Tongue (tissue), 2 donors: ENCODE measurements around the gene ANKLE1. TPM values are rescaled to one million over a fixed set of nuclear protein-coding genes. Genes with fewer than 3 reads are reported as not detected.

Source experiments
- DNase-seq: peaks from one replicate; pipeline ENCODE4 v3.0.0-alpha.2; 2015
- total RNA-seq: library from RNA; depleted of rRNA; stranded (reverse); fragments of >200 nt; gene quantifications from one replicate; pipeline ENCODE4 v1.2.3, GENCODE V29; 2014

Gene ANKLE1
- total RNA-seq, 1 donor from 2014 or later: 0.62 TPM

DNA sequence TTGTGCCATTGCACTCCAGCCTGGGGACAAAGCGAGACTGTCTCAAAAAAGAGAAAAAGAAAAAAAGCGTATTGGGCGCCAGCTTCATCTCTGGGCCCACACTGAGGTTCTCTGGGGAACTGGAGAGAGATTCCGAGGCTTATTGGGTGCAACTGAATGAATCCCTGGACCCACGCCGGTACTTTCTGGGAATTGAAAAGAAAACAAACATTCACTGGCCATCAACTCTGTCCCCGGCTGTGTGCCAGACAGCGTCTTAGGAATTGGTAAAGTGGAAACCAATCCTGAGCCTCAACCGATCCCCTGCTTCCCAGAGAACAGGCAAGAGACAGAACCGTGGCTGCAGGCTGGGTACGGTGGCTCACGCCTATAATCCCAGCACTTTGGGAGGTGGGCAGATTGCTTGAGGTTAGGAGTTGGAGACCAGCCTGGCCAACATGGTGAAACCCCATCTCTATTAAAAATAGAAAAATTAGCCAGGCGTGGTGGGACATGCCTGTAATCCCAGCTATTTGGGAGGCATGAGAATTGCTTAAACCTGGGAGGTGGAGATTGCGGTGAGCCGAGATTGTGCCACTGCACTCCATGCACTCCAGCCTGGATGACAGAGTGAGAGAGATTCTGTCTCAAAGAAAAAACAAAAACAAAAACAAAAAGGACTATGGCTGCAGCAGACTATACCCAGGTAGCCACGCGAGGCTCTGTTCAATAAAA is 44.3 kb downstream of the ANKLE1 start:
- DNase-seq: no peak

DNA sequence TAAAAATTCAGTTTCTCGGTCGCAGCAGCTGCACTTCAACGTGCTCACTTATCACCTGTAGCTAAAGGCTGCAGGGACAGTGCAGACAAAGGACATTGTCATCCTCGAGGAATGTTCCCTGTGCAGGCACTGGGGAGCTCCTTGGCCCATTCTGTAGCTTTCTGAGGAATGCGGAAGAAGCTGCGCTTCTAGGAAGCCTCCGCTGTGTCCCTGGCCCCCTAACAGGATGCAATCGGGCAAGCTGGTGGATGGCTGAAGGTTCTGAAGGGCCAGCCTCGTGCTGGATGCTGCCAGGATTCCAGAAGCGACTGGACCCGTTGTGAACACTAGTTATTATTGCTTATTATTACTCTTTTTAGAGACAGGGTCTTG is 44.9 kb downstream of the ANKLE1 start:
- DNase-seq: no peak

DNA sequence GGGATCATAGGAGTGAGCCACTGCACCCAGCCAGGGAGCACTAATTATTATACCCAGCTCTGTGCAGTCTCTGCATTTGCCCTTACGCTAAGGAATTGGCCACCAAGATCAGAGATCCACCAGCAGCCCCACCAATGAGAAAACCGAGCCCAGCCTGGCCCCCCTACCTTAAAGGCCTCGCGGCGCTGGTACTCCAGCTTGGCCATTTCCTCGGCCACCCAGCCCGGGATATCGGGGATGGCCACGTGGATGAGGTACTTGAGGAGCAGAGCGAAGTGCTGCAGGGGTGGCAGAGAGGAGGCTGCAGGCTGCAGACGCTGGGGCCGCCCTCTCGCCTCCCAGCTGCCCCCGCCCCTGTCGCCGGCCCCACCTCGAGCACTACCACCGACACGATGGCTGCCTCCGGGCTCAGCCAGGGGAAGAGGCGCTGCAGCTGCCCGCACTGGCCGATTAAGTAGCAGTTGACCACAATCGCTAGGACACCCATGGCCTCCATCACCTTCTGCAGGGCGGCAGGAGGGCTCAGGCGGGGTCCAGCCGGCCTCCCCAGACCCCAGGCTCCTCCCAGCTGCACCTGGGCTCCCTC is 45.5 kb downstream of the ANKLE1 start:
- no peak for DNase-seq

DNA sequence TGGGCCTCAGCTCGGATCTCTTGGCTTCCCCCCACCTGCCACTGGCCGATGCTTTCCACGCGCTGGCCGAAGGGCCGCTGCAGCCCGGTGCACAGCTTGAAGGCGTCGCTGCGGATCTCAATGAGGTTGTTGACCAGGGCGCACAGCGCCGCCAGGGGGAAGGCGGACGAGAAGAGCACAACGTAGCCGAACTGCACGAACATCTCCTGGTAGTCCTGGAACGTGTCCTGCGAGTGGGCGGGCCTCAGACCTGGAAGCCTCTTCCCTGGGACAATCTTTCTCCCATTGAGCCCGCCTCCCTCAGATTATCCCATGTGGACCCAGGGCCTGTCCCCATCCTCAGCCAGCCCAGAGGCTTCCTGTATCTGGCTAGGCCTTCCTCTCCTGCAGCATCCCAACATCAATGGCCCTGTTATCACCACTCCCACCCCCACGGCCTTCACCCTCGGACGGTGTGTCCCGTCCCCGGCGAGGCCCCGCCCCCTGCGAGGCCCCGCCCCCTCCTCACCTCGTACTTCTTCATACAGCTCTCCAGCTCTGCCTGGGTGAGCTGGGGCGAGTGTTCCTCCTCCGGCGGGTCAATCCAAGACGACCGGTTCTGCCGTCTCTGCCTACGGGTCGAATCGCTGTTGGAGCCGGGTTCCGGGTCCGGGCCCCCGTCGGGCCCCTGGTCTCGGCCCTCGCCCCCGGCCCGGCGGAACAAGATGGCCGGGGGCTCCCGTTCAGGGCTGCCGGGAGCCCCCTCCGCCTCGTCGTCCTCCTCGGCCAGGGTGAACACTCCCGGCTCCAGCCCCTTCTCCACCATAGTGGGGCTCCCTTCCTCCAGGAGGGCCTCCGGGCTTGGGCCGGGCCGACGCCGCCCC is 46.2 kb downstream of the ANKLE1 start:
- peak; percentile 80 for DNase-seq

DNA sequence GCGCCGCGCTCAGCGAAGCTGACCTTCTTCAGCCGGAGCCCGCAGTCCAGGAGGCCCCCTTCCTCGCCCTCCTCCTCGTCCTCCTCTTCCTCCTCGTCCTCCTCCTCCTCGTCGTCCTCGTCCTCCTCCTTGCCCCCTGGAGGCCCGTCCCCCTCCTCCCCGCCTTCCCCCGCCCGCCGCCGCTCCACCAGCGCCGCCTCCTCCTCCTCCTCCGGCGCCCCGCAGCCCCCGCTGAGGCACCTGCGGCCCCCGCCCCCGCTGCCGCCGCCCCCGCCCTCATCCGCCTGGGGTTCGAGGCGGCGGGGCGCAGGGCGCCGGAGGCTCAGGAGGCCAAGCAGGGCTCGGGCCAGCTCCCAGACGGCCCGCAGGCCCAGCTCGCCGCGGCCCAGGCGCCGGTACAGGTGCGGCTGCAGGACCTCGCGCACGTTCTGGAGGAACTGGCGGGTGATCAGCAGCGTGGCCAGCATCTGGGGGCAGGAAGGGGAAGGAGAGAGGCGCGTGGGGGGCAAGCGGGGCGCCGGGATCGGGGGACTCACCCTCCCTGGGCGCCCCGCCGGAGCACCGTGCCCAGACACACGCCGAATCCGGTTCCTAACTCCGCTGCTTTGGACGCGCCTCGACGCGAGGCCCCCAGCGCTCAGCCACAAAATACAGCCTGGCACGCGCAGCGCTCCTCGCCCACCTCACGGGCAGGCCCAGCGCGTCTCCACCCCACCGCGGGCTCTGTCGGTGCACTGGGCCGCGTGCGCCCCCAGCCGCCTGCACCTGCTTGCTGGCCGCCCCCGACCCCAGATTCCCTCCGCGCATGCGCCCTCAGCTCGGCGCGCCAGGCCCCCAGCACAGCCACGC is 47.0 kb downstream of the ANKLE1 start:
- no peak for DNase-seq

DNA sequence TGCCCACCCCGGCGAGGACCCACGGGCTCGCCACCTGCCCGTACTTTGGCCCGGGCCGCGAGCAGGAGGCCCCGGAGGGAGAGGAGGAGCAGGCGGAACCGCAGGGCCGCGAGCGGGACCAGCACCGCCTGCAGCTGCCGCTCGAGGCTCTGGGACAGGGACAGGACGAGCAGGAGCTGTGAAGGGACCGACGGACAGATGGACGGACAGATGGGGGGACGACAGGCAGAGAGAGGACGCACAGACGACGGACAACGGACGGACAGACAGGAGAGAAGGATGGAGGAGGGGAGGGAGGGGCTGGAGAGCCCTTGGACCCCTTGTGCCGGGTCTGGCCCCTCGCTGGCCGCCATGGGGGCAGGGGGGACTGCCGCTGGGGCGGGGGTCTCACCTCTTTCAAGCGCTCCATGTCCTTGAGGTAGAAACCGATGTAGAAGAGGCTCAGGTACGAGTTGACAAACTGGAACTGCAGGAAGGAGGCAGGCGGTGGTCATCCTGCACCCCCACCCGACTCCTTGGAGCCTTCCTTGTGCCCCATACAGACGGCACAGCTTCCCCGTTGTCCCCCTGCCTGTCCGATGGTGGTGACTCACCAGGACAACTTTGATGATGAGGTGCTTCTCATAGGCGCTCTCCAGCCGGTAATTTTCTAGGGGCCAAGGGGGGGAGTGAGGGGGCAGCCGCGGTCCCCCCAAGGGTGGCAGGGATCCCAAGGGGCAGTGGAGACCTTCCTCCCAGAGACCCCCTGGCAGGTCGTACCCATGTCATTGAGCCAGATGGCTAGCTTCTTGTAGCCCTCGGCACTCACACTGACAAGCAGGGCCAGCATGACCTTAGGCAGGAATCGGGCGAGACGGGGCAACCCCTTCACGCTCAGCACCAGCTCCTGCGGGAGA is 47.9 kb downstream of the ANKLE1 start:
- DNase-seq: no peak

DNA sequence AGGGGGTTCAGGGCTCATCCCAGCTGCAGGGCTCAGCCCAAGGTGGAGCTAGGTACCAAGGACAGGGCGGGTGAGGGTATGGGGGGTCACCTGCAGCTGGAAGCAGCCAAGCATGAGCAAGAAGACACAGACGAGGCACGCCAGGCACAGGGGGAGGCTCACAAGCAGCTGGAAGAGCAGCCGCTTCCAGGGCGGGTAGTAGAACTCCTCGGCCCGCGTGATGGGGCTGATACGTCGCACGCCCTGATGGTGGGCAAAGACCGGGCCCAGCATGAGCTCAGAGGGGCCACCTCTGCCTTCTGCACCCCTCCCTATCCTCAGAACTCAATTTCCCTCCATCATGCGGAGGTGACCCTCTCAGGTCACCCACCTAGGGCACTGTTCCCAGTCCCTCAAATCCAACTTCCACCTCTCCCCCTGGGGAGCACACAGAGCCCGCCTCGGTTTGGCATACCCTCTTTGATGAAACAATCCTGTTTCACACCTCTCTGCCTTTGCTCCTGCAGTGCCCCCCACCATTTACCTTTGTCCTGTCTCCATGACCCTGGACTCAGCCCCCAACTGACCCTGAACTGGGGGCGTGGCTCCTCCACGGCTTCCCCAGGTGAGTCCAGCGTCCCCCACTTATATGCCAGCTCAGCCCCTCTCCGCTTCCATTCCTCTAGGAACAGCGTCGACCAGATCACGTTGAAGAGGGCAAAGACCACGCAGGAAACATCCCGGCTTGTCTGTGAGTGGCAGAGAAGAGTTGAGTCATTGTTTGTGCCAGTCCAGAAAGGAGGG is 48.8 kb downstream of the ANKLE1 start:
- no peak for DNase-seq

DNA sequence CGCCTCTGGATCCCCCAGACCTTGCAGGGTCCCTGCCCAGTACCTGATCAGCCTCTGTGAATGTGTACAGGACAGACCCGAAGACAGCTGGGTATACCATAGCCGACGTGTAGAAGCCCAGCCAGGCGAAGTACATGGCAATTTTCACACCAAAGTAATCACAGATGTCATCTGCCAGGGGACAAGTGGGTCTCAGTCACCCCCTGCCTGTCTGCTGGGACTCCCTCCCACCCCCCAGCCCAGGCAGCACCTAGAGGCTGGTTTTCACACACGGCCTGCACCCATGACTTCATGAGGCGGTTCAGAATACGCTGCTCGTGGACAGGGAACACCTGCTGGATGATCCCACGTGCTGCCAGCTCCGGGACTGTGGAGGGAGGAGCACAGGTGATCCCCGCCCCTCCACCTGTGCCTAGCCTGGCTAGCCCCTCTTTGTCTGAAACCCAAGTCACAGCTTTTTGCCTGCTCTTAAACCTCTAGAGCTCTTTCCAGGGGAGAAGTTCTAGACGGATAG is 49.4 kb downstream of the ANKLE1 start:
- DNase-seq: no peak

DNA sequence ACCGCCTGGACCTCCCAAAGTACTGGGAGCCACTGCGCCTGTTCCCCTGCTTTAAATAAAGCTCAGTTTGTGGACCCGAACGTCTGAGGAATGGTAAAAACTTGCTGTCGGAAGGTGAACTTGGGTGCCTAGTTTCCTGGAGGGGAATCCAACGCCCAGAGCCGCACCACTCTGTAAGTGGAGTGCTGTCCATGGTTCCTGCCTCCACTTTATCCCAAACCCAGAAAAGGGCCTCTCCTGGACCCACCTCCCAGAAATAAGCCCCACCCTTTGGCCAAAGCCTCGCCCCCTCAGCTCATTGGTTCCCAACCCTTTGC is 50.6 kb downstream of the ANKLE1 start:
- no peak for DNase-seq

DNA sequence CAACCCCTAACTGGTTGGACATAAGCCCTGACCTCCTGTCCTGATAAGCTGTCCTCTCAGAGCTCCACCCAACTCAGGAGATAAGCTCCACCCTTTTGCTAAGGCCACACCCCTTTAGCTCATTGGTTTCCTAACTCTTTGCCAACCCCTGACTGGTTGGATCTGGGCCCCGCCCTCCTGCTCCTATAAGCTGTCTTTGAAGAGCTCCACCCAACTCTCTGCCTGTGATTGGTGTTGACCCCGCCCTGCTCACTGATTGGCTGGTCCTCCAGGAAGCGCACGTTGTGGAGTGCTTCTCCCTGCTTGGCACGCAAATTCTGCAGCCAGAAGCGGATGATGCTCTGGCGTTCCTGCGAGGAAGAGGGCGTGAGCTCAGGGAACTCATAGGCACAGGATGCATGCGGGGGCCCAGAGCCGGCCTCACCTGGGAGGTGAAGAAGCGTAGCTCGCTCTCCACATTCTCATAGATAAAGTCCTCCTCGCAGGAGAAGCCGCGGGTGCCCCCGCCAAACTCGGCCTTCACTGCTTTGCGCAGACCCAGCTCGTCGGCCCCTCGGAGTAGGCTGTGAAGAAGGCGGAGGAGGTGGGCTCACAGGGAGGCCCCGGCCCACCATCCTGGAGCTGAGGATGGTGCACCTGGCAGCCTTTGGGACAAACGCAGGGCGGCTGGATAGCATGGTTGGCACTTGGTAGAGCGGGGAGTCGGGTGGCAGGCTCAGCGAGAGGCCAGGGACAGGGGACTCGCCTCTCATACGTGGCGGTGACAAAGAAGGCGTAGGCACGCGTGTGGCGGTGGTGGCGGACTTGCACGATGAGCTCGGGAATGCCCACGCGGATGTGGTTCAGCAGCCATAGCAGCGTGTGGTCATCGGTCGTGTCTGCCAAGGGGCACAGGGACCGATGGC is 51.2 kb downstream of the ANKLE1 start:
- DNase-seq: no peak

DNA sequence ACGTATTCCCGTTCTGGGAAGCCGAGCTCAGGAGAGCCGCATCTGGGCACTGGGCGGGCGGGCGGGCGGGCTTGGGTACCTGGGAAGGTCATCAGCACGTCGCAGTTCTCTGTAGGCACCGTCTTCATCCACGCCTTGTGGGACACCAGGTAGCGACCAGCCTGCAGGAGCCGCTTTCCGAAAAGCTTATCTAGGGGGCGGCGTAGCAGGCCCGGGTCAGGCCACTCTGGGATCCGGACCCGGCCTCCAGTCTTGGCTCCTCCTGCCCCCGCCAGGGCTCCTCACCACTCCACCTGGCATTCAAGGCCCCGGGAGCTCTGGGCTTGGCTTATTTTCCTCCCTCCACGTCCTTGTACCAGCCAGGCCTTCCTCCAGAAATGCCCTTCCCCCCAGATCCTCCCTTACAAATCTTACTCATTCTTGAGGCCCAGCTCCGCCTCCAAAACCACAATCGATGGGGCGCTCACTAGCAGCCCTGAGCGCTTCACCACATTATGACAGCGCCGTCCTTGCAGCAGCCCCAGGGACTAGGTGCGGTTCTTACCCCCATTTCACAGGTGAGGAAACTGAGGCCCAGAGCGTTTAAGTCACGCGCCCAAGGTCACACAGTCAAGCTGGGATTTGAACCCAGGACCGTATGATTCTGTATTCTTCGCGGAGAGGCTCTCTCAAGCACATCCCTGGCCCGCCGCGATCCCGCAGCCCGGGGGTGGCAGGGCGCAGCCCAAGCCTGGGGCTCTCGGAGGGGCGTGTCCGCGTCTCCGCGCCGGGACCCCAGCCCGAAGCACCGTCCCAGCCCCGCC is 52.1 kb downstream of the ANKLE1 start:
- no peak for DNase-seq

DNA sequence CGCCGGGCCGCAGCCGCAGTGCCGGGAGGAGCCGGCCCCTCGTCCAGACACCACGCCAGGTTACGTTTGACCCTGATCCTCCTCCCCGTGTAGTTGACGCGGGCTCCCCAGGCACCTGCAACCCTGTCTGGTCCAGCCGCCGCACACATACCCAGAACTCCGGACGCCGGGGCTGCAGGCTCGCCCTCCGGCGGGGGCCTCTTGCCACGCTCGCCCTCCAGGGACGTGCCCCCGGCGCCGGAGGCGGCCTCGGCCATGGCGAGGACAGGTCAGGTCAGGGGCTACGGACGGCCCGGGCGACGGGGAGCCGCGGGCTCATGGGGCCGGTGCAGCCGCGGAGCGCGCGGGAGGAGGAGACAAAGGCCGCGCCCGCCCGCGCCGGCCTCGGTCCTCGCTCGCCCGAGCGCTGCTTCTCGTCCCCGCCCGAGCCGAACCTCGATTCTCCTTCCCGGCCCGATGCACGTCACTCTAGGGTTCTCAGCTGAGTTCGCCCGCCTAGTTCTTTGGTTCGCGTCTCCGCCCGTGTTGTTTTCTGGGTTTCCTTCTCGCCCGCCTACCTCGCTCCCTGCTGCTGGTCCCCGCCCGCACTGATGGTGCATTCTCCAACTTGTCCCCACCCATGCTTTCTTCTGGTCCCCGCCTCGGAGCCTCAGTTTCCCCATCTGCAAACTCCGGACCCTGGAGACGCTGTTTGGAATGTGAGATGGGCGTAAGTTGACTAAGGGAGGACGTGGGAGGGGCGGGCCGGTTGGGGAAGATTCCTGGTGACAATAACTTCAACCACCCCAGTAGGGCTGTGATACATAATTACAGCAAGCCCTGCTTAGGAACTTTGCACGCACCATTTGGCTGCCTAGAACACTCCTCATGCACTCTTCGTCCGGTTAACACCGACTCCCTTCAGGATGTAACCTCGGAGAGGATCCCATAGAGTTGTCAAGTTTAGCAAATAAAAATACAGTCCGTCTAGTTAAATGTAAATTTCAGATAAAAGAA is 53.0 kb downstream of the ANKLE1 start, which contains the start of gene ANO8:
Gene ANO8 (minus strand): TSS at position 442 of the 996 bp plus-strand sequence. CDS start 185 bp downstream, at position 257.
- DNase-seq: peak; percentile 98

DNA sequence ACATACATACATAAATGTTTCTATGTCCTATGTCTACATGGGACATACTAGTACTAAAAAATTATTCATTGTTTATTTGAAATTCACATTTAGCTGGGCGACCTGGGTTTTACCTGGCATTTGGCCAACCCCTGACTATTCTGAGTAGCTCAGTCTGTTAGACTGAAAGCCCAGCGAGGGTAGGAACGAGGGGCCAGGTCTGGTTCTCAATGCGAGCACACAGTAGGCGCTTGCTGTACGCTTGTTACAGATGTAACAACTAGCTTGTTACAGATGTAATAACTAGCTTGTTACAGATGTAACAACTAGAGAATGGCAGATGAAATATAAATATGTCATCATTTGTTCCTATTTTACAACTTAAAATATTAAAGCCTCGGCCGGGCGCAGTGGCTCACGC is 53.9 kb downstream of the ANKLE1 start:
- no peak for DNase-seq
